ENCODE data around the gene ZDHHC16.
"Not testable (repeated sequence)": the region's sequence is repeated elsewhere in the genome, so short reads cannot be mapped to it uniquely, and the experiment has no call there.

Gene ZDHHC16

GRCh38 chr10:97463363-97464132 lies 17.6 kb downstream of the ZDHHC16 start:
- TF ChIP-seq POLR2A (IDR thresholded peaks at IDR 0.05; ENCODE audit: low read depth, low read length), result no peak
- TF ChIP-seq POLR2AphosphoS5 (IDR thresholded peaks at IDR 0.05; ENCODE audit: low read depth, low read length), result no peak
- no peak for TF ChIP-seq TAF1 (IDR thresholded peaks at IDR 0.05; ENCODE audit: borderline replicate concordance, low read depth, low read length)
- peak; percentile 95 for FAIRE-seq
- no peak for DNase-seq (ENCODE audit: insufficient read length)

- FAIRE-seq (no peak), DNase-seq (ENCODE audit: insufficient read length) (no peak)
- TF ChIP-seq POLR2AphosphoS5 (IDR thresholded peaks at IDR 0.05; ENCODE audit: low read depth, low read length) (no peak), POLR2A (IDR thresholded peaks at IDR 0.05; ENCODE audit: low read depth, low read length) (no peak), TAF1 (IDR thresholded peaks at IDR 0.05; ENCODE audit: borderline replicate concordance, low read depth, low read length) (no peak)
These were observed 18.3 kb downstream of the ZDHHC16 start for GRCh38 chr10:97464226-97464625.

- TF ChIP-seq POLR2AphosphoS5 (IDR thresholded peaks at IDR 0.05; ENCODE audit: low read depth, low read length) (no peak), POLR2A (IDR thresholded peaks at IDR 0.05; ENCODE audit: low read depth, low read length) (no peak)
These were observed 20.0 kb downstream of the ZDHHC16 start for GRCh38 chr10:97465982-97466381.

GRCh38 chr10:97466755-97467154 lies 20.8 kb downstream of the ZDHHC16 start:
- TF ChIP-seq POLR2A (IDR thresholded peaks at IDR 0.05; ENCODE audit: low read depth, low read length) (no peak), TAF1 (IDR thresholded peaks at IDR 0.05; ENCODE audit: borderline replicate concordance, low read depth, low read length) (no peak), POLR2AphosphoS5 (IDR thresholded peaks at IDR 0.05; ENCODE audit: low read depth, low read length) (no peak)
- DNase-seq (ENCODE audit: insufficient read length), result no peak
- FAIRE-seq, result no peak

More at GRCh38 chr10:97465982-97466381, 20.0 kb downstream of the ZDHHC16 start:
- FAIRE-seq (no peak), DNase-seq (ENCODE audit: insufficient read length) (no peak)

- TF ChIP-seq TAF1 (IDR thresholded peaks at IDR 0.05; ENCODE audit: borderline replicate concordance, low read depth, low read length) (no peak), POLR2A (IDR thresholded peaks at IDR 0.05; ENCODE audit: low read depth, low read length) (no peak), POLR2AphosphoS5 (IDR thresholded peaks at IDR 0.05; ENCODE audit: low read depth, low read length) (no peak)
- DNase-seq (ENCODE audit: insufficient read length), result no peak
- FAIRE-seq, result no peak
These were observed 22.2 kb downstream of the ZDHHC16 start for GRCh38 chr10:97468162-97468561.

GRCh38 chr10:97468781-97469180 lies 22.8 kb downstream of the ZDHHC16 start:
- DNase-seq (ENCODE audit: insufficient read length); FAIRE-seq: not testable (repeated sequence)

GRCh38 chr10:97474918-97475317 lies 28.9 kb downstream of the ZDHHC16 start:
- no peak for FAIRE-seq
- TF ChIP-seq POLR2AphosphoS5 (IDR thresholded peaks at IDR 0.05; ENCODE audit: low read depth, low read length) (no peak), TAF1 (IDR thresholded peaks at IDR 0.05; ENCODE audit: borderline replicate concordance, low read depth, low read length) (no peak), POLR2A (IDR thresholded peaks at IDR 0.05; ENCODE audit: low read depth, low read length) (no peak)
- DNase-seq (ENCODE audit: insufficient read length), result no peak

- DNase-seq (ENCODE audit: insufficient read length), result no peak
These were observed 30.1 kb downstream of the ZDHHC16 start for GRCh38 chr10:97475936-97476594.

GRCh38 chr10:97479410-97479809 lies 33.4 kb downstream of the ZDHHC16 start:
- DNase-seq (ENCODE audit: insufficient read length); FAIRE-seq: not testable (repeated sequence)

More at GRCh38 chr10:97475936-97476594, 30.1 kb downstream of the ZDHHC16 start:
- no peak for FAIRE-seq
- no peak for TF ChIP-seq TAF1 (IDR thresholded peaks at IDR 0.05; ENCODE audit: borderline replicate concordance, low read depth, low read length)
- TF ChIP-seq POLR2AphosphoS5 (IDR thresholded peaks at IDR 0.05; ENCODE audit: low read depth, low read length), result no peak
- TF ChIP-seq POLR2A (IDR thresholded peaks at IDR 0.05; ENCODE audit: low read depth, low read length), result no peak

GRCh38 chr10:97479939-97480338 lies 34.0 kb downstream of the ZDHHC16 start:
- DNase-seq (ENCODE audit: insufficient read length) (no peak), FAIRE-seq (no peak)
- TF ChIP-seq POLR2AphosphoS5 (IDR thresholded peaks at IDR 0.05; ENCODE audit: low read depth, low read length), result no peak

GRCh38 chr10:97481071-97481470 lies 35.1 kb downstream of the ZDHHC16 start:
- DNase-seq (ENCODE audit: insufficient read length), result no peak
- TF ChIP-seq POLR2AphosphoS5 (IDR thresholded peaks at IDR 0.05; ENCODE audit: low read depth, low read length), result no peak
- TF ChIP-seq POLR2A (IDR thresholded peaks at IDR 0.05; ENCODE audit: low read depth, low read length), result no peak
- no peak for TF ChIP-seq TAF1 (IDR thresholded peaks at IDR 0.05; ENCODE audit: borderline replicate concordance, low read depth, low read length)
- no peak for FAIRE-seq

GRCh38 chr10:97482381-97482780 lies 36.4 kb downstream of the ZDHHC16 start:
- TF ChIP-seq POLR2A (IDR thresholded peaks at IDR 0.05; ENCODE audit: low read depth, low read length) (no peak), POLR2AphosphoS5 (IDR thresholded peaks at IDR 0.05; ENCODE audit: low read depth, low read length) (no peak)
- FAIRE-seq (no peak), DNase-seq (ENCODE audit: insufficient read length) (no peak)
